ENCODE measurements around the gene RPS6KA4.

RPS6KA4 gene

DNA sequence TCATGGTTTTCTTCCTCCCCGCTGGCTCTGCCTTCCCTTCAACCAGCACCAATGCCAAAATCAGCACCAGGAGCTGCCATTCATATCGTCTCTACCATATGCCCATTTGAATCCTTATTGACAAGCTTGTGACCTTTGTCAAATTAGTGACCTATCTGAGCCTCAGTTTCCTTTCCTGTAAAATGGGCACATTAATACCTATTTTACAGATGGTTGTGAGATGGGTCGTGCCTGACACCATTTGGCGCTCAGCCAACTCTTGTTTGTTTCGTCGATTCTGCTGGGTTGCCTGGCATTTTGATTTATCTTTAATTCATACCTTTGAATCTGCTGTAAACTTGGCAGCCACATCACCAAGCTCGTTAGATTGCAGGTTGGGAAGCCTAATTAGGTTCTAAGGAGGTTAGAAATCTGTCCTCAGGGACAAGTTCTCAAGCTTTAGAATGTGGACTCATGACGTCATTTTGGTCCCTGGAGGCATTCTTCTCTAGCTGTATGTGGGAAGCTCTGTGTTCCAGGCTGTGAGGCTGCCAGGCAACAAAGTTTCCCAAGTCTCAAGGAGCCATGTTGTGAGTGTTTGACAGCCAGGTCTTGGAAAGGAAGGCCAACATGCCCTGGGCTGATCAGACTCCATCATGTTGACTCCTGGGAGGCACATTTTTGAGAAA is 61.0 kb downstream of the RPS6KA4 start:
- TF ChIP-seq CTCF (IDR thresholded peaks at IDR 0.05; ENCODE audit: insufficient read depth, low read depth, low read length, missing control alignments), result no peak
- no peak overlapping the region for H3K4me3 ChIP-seq (ENCODE audit: low read depth, low read length)
- no peak for DNase-seq (ENCODE audit: low read depth)
